Stimulated activated naive B cell treated with anti-CD40 and anti-IgM and Interleukin-4, amounts not matched to agents 10 μg/mL and 1 μg/mL and 100 μg/mL, for 72 hours (primary cell): ENCODE measurements around the gene ERBB4.

Source experiments
- ATAC-seq, 2 donors: fragments of 150-1000 bp; cut with Tn5 transposase; replicated peaks; 2 replicates each; pipeline ENCODE4 v1.10.0; 2021; ENCODE audit warnings: moderate library complexity in 1 of 2
- DNase-seq: peaks from one replicate; pipeline ENCODE4 v3.0.0; 2021
- H3K27ac Mint-ChIP-seq: one replicate; pipeline ENCODE4 v1.8.0; 2022; ENCODE audit warnings: mild to moderate bottlenecking, mixed read lengths
- H3K27me3 Mint-ChIP-seq, 2 donors: one replicate each; pipeline ENCODE4 v1.8.0; 2022; ENCODE audit warnings: mixed read lengths in 2 of 2
- H3K36me3 Mint-ChIP-seq, 2 donors: one replicate each; pipeline ENCODE4 v1.8.0; 2022; ENCODE audit warnings: mixed read lengths in 2 of 2, mild to moderate bottlenecking in 1 of 2
- H3K4me1 Mint-ChIP-seq, 2 donors: one replicate each; pipeline ENCODE4 v1.8.0; 2022; ENCODE audit warnings: mixed read lengths in 2 of 2, mild to moderate bottlenecking in 1 of 2
- H3K4me3 Mint-ChIP-seq, 2 donors: one replicate each; pipeline ENCODE4 v1.8.0; 2022; ENCODE audit warnings: mild to moderate bottlenecking in 2 of 2, mixed read lengths in 2 of 2, moderate library complexity in 1 of 2
- H3K9me3 Mint-ChIP-seq, 2 donors: one replicate each; pipeline ENCODE4 v1.8.0; 2022; ENCODE audit warnings: mixed read lengths in 2 of 2, mild to moderate bottlenecking in 1 of 2

Gene ERBB4

GRCh38 chr2:211692689-211693088 lies 845.9 kb downstream of the ERBB4 start:
- Mint-ChIP-seq H3K4me3 (no peak overlapping the region), H3K27me3 (no peaks in the 10 kb centered on the region), H3K4me1 (no peaks in the 10 kb centered on the region), H3K9me3 (peaks cover under 1 to 1% of the 10 kb centered on the region in 2 donors), H3K27ac (no peak overlapping the region), H3K36me3 (no peaks in the 10 kb centered on the region)
- DNase-seq (no peak), ATAC-seq (no peak)

GRCh38 chr2:211690736-211691135 lies 847.9 kb downstream of the ERBB4 start:
- no peak for ATAC-seq
- Mint-ChIP-seq H3K9me3 (peaks cover 6% of the 10 kb centered on the region in 2 donors), H3K4me3 (no peak overlapping the region), H3K27ac (no peak overlapping the region), H3K4me1 (no peaks in the 10 kb centered on the region), H3K27me3 (no peaks in the 10 kb centered on the region), H3K36me3 (no peaks in the 10 kb centered on the region)
- no peak for DNase-seq

- DNase-seq (no peak), ATAC-seq (no peak)
- Mint-ChIP-seq H3K4me3 (no peak overlapping the region), H3K27ac (no peak overlapping the region), H3K4me1 (no peaks in the 10 kb centered on the region), H3K9me3 (peaks cover 9 to 12% of the 10 kb centered on the region in 2 donors), H3K36me3 (no peaks in the 10 kb centered on the region), H3K27me3 (no peaks in the 10 kb centered on the region)
These were observed 850.4 kb downstream of the ERBB4 start for GRCh38 chr2:211688196-211688595.

- no peak for ATAC-seq
- no peak overlapping the region for H3K4me3 Mint-ChIP-seq
- H3K27me3 Mint-ChIP-seq = no peaks in the 10 kb centered on the region
- no peaks in the 10 kb centered on the region for H3K36me3 Mint-ChIP-seq
- no peak overlapping the region for H3K27ac Mint-ChIP-seq
- DNase-seq = no peak
- H3K9me3 Mint-ChIP-seq = peaks cover 0 to 3% of the 10 kb centered on the region in 2 donors
- H3K4me1 Mint-ChIP-seq = no peaks in the 10 kb centered on the region
These were observed 863.9 kb downstream of the ERBB4 start for GRCh38 chr2:211674715-211675114.

- Mint-ChIP-seq H3K9me3 (no peaks in the 10 kb centered on the region), H3K27me3 (no peaks in the 10 kb centered on the region)
- no peak for ATAC-seq
These were observed 865.3 kb downstream of the ERBB4 start for GRCh38 chr2:211673133-211673905.

GRCh38 chr2:211671977-211672376 lies 866.6 kb downstream of the ERBB4 start:
- Mint-ChIP-seq H3K4me3 (no peak overlapping the region), H3K9me3 (no peaks in the 10 kb centered on the region), H3K36me3 (no peaks in the 10 kb centered on the region), H3K27me3 (no peaks in the 10 kb centered on the region), H3K27ac (no peak overlapping the region), H3K4me1 (no peaks in the 10 kb centered on the region)
- no peak for ATAC-seq
- no peak for DNase-seq

More at GRCh38 chr2:211673133-211673905, 865.3 kb downstream of the ERBB4 start:
- H3K36me3 Mint-ChIP-seq = no peaks in the 10 kb centered on the region
- no peaks in the 10 kb centered on the region for H3K4me1 Mint-ChIP-seq
- no peak for DNase-seq
- no peak overlapping the region for H3K27ac Mint-ChIP-seq
- no peak overlapping the region for H3K4me3 Mint-ChIP-seq

- Mint-ChIP-seq H3K4me1 (no peaks in the 10 kb centered on the region), H3K9me3 (peaks cover 0 to 1% of the 10 kb centered on the region in 2 donors)
- DNase-seq = no peak
These were observed 873.3 kb downstream of the ERBB4 start for GRCh38 chr2:211665299-211665698.

GRCh38 chr2:211664321-211664720 lies 874.3 kb downstream of the ERBB4 start:
- ATAC-seq = no peak
- H3K4me3 Mint-ChIP-seq = no peak overlapping the region
- no peaks in the 10 kb centered on the region for H3K36me3 Mint-ChIP-seq
- DNase-seq = no peak
- no peaks in the 10 kb centered on the region for H3K4me1 Mint-ChIP-seq
- peaks cover 0 to 1% of the 10 kb centered on the region in 2 donors for H3K9me3 Mint-ChIP-seq
- no peak overlapping the region for H3K27ac Mint-ChIP-seq
- no peaks in the 10 kb centered on the region for H3K27me3 Mint-ChIP-seq

More at GRCh38 chr2:211665299-211665698, 873.3 kb downstream of the ERBB4 start:
- no peak for ATAC-seq
- H3K4me3 Mint-ChIP-seq = no peak overlapping the region
- no peaks in the 10 kb centered on the region for H3K27me3 Mint-ChIP-seq
- H3K36me3 Mint-ChIP-seq = no peaks in the 10 kb centered on the region
- H3K27ac Mint-ChIP-seq = no peak overlapping the region

GRCh38 chr2:211654211-211654780 lies 884.3 kb downstream of the ERBB4 start:
- H3K9me3 Mint-ChIP-seq = peaks cover 0 to 2% of the 10 kb centered on the region in 2 donors
- no peaks in the 10 kb centered on the region for H3K4me1 Mint-ChIP-seq
- no peak overlapping the region for H3K4me3 Mint-ChIP-seq
- H3K27ac Mint-ChIP-seq = no peak overlapping the region
- DNase-seq (no peak), ATAC-seq (no peak)
- H3K27me3 Mint-ChIP-seq = no peaks in the 10 kb centered on the region
- H3K36me3 Mint-ChIP-seq = no peaks in the 10 kb centered on the region

- Mint-ChIP-seq H3K27me3 (no peaks in the 10 kb centered on the region), H3K9me3 (peaks cover 0 to 2% of the 10 kb centered on the region in 2 donors), H3K4me1 (no peaks in the 10 kb centered on the region), H3K27ac (no peak overlapping the region), H3K36me3 (no peaks in the 10 kb centered on the region), H3K4me3 (no peak overlapping the region)
- no peak for ATAC-seq
- no peak for DNase-seq
These were observed 886.3 kb downstream of the ERBB4 start for GRCh38 chr2:211652327-211652726.

GRCh38 chr2:211649331-211649730 lies 889.3 kb downstream of the ERBB4 start:
- ATAC-seq (no peak), DNase-seq (no peak)
- Mint-ChIP-seq H3K27ac (no peak overlapping the region), H3K36me3 (no peaks in the 10 kb centered on the region), H3K4me3 (no peak overlapping the region), H3K4me1 (no peaks in the 10 kb centered on the region), H3K9me3 (no peaks in the 10 kb centered on the region), H3K27me3 (no peaks in the 10 kb centered on the region)

- ATAC-seq = no peak
These were observed 907.1 kb downstream of the ERBB4 start for GRCh38 chr2:211631503-211631902.

GRCh38 chr2:211623096-211623495 lies 915.5 kb downstream of the ERBB4 start:
- H3K4me3 Mint-ChIP-seq = no peak overlapping the region
- H3K4me1 Mint-ChIP-seq = no peaks in the 10 kb centered on the region
- DNase-seq (no peak), ATAC-seq (no peak)
- no peaks in the 10 kb centered on the region for H3K27me3 Mint-ChIP-seq
- no peak overlapping the region for H3K27ac Mint-ChIP-seq
- peaks cover 0 to 2% of the 10 kb centered on the region in 2 donors for H3K9me3 Mint-ChIP-seq
- no peaks in the 10 kb centered on the region for H3K36me3 Mint-ChIP-seq

More at GRCh38 chr2:211631503-211631902, 907.1 kb downstream of the ERBB4 start:
- H3K27me3 Mint-ChIP-seq = no peaks in the 10 kb centered on the region
- no peaks in the 10 kb centered on the region for H3K36me3 Mint-ChIP-seq
- no peak for DNase-seq
- no peak overlapping the region for H3K27ac Mint-ChIP-seq
- no peak overlapping the region for H3K4me3 Mint-ChIP-seq
- H3K4me1 Mint-ChIP-seq = no peaks in the 10 kb centered on the region
- H3K9me3 Mint-ChIP-seq = peaks cover 0 to 2% of the 10 kb centered on the region in 2 donors

- Mint-ChIP-seq H3K4me1 (no peaks in the 10 kb centered on the region), H3K27ac (no peak overlapping the region), H3K27me3 (no peaks in the 10 kb centered on the region), H3K36me3 (no peaks in the 10 kb centered on the region), H3K4me3 (no peak overlapping the region), H3K9me3 (no peaks in the 10 kb centered on the region)
- ATAC-seq (no peak), DNase-seq (no peak)
These were observed 917.6 kb downstream of the ERBB4 start for GRCh38 chr2:211620986-211621385.

- Mint-ChIP-seq H3K9me3 (peaks cover 0 to 4% of the 10 kb centered on the region in 2 donors), H3K27ac (no peak overlapping the region), H3K27me3 (no peaks in the 10 kb centered on the region), H3K4me1 (no peaks in the 10 kb centered on the region), H3K36me3 (no peaks in the 10 kb centered on the region), H3K4me3 (no peak overlapping the region)
- ATAC-seq = no peak
- no peak for DNase-seq
These were observed 920.8 kb downstream of the ERBB4 start for GRCh38 chr2:211617803-211618202.
